ENCODE data around the gene POLA1.
"Not testable (repeated sequence)": the region's sequence is repeated elsewhere in the genome, so short reads cannot be mapped to it uniquely, and the experiment has no call there.

POLA1 gene, protein sequence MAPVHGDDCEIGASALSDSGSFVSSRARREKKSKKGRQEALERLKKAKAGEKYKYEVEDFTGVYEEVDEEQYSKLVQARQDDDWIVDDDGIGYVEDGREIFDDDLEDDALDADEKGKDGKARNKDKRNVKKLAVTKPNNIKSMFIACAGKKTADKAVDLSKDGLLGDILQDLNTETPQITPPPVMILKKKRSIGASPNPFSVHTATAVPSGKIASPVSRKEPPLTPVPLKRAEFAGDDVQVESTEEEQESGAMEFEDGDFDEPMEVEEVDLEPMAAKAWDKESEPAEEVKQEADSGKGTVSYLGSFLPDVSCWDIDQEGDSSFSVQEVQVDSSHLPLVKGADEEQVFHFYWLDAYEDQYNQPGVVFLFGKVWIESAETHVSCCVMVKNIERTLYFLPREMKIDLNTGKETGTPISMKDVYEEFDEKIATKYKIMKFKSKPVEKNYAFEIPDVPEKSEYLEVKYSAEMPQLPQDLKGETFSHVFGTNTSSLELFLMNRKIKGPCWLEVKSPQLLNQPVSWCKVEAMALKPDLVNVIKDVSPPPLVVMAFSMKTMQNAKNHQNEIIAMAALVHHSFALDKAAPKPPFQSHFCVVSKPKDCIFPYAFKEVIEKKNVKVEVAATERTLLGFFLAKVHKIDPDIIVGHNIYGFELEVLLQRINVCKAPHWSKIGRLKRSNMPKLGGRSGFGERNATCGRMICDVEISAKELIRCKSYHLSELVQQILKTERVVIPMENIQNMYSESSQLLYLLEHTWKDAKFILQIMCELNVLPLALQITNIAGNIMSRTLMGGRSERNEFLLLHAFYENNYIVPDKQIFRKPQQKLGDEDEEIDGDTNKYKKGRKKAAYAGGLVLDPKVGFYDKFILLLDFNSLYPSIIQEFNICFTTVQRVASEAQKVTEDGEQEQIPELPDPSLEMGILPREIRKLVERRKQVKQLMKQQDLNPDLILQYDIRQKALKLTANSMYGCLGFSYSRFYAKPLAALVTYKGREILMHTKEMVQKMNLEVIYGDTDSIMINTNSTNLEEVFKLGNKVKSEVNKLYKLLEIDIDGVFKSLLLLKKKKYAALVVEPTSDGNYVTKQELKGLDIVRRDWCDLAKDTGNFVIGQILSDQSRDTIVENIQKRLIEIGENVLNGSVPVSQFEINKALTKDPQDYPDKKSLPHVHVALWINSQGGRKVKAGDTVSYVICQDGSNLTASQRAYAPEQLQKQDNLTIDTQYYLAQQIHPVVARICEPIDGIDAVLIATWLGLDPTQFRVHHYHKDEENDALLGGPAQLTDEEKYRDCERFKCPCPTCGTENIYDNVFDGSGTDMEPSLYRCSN (N-terminal part only)

DNA sequence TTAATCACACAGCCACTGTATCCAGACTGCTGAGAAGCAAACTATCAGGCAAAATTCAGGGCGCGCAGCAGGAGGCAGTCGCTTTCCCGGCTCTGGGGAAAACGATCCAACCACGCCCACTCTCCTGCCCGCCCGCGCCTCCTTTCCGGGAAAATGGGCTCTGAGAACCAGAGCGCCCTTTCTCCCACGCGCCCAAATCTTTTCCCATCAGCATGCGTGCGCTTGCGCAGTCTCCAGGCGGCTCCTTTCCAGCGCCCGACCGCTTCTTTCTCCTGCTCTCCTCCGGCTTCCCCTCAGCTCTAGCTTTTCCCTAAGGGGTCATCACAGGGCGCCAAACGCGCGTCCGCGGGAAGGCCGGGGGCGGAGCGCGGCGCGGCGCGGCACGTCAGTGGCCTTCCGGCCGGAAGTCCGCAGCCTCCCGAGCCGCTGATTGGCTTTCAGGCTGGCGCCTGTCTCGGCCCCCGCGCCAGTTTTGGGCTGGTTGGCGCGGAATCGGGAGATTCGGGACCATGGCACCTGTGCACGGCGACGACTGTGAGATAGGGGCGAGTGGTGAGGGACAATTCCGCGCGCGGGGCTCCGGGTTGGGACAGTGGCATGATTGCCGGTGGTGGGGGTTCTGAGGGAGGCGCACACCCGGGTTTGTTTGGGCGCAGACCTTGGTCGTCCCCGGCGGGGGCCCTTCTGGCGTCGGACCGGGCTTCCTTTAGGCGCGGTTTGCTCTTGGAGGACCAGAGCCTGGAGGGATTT is at the start of gene POLA1:
TSS of gene POLA1 (plus strand) at position 466 of the 750 bp plus-strand sequence. CDS start at position 510, 44 bp downstream.
- DNase-seq (ENCODE audit: low spot score): peak; percentile 83

DNA sequence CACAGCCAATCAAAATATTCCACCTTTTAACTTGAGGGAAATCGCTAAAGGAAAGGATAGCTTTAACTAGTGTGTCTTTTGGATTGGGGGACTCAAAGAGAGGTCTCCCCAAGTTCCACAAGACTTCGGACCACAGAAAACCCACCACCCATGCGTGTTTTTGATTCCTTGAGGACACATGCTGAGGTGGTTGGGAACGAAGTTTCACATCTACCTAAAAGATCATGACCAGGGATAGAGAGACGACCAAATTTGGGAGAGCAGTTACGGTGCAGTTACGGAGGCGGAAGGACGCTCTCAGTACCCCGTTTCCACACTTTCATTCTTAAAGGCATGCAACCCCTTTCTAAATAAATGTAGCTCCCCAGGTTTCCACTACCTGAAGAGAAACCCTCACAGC is 47.7 kb upstream of the POLA1 start:
- no peak for DNase-seq (ENCODE audit: low spot score)

GRCh38 chrX:24646745-24647182 is 47.0 kb upstream of the POLA1 start:
- no peak for DNase-seq (ENCODE audit: low spot score)

DNA sequence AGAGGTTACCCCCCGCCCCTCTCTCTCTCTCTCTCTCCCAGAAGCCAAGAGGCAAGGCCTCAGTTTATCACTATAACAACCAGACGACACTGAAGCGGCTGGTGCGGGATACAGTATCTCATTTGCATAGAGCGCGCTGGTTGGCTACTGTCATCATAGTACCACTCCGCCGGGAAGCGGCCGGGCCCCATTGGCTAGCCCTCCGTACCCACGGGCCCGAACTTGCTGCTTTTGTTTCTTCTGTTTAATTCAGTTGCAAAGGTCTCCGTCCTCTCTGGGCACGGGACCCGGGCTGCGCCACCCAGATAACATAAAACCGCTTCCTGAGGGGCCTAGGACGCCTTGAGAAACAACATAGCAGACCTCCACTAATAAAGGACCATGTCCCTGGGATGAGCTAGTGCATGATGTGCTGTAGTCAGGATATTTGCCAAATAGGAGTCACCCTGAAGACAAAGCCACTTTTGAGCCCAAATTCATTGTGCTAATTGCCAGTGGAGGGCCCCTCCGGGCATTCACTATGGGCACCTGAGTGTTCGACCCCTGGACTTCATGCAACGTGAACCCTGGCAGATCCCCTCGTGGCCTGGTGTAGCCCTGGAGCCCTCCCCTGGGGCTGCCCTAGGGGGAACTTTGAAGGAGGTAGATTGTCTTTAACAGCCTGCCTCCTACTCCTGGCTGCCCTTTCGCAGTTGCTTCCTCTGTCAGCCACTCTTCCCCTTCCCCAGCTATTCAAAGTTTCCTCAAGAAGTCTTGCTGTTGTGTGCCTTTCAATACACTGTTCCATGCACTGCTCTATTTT is 46.3 kb upstream of the POLA1 start, which contains the start of gene PCYT1B:
TSS of gene PCYT1B (minus strand) at position 91 of the 802 bp plus-strand sequence. CDS start 242 bp downstream, outside the sequence.
- DNase-seq (ENCODE audit: low spot score): peak; percentile 51

GRCh38 chrX:24648495-24648894 is 45.2 kb upstream of the POLA1 start:
- DNase-seq (ENCODE audit: low spot score): no peak

GRCh38 chrX:24651783-24652182 is 41.9 kb upstream of the POLA1 start:
- DNase-seq (ENCODE audit: low spot score): no peak

GRCh38 chrX:24655679-24656078 is 38.0 kb upstream of the POLA1 start:
- DNase-seq (ENCODE audit: low spot score): not testable (repeated sequence)

DNA sequence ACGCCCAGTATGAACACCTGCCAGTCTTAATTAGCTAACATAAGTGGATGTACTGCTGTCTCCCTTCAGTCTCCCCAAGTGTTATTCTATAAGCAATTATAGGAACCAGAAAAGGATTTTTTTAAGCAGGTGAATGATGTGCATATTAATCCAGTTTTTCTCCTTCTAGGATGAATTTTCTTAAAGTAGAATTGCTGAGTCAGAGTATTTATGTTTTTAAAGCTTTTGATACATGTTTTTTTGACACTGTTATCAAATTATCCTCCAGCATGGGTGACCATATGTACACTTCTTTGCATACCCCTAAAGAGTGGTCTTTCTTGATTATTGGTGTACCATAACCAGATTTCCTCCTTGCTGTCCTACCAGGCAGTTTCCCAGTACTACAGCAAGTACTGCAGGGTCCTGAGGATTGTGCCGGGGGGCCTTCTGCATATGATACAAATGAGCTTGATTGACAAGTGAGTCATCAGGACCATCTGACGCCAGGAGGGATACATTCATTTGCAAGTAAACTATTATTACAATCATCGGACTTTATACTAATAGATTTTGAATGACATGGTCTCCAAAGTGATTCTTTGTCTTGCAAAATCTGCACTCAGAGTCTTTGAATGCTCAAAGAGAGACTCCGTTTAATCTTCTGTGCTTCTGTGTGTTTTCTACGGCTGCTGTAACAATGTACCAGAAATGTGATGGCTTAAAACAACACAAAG is 35.9 kb upstream of the POLA1 start:
- no peak for DNase-seq (ENCODE audit: low spot score)

DNA sequence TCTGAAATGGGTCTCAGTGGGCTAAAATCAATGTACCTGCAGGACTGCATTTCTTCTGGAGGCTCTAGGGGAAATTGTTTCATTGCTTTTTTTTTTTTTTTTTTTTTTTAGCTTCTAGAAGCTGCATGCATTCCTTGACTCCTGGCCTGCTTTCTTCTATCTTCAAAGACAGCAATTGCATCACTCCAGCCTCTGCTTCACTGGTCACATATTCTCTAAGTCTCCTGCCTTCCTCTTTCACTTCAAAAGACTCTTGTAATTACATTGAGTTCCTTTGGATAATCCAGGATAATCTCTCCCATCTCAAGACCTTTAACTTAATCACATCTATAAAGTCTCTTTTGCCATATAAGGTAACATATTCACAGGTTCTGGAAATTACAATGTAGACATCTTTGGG is 35.3 kb upstream of the POLA1 start:
- DNase-seq (ENCODE audit: low spot score): no peak

DNA sequence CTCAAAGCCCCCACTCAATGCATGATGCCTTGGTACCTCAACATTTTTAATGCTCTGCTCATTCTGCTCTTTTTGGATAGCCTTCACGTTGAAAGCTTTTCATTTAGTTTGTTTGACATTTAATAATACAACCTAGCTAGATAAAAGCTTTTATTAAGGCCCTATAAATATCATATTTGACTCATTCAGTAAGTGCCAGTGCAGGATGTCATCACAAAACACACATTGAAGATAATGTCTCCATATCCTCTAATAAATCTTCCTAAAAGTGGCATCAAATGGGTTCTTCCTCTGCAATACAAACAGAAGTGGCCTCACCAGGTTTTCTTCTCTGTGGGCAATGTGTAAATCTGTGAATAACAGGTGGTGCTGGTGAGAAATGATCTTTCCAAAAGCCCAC is 34.6 kb upstream of the POLA1 start:
- no peak for DNase-seq (ENCODE audit: low spot score)

DNA sequence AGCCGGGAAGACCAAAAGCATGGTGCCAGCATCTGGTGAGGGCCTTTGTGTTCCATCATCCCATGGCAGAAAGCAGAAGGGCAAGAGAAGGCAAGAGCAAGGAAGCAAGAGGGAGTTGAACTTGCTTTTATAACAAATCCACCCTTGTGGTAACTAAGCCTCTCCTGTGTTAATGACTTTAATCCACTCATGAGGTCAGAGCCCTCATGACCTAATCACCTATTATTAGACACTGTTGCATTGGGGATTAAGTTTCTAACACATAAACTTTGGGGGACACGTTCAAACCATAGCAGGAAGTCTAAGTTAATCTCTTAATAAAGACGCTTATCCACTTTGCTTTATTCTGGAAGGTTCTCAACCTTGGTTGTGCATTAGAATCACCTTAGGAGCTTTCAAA is 34.1 kb upstream of the POLA1 start:
- DNase-seq (ENCODE audit: low spot score): no peak

- no peak for DNase-seq (ENCODE audit: low spot score)
Measured at GRCh38 chrX:24661292-24661691, 32.4 kb upstream of the POLA1 start.

DNA sequence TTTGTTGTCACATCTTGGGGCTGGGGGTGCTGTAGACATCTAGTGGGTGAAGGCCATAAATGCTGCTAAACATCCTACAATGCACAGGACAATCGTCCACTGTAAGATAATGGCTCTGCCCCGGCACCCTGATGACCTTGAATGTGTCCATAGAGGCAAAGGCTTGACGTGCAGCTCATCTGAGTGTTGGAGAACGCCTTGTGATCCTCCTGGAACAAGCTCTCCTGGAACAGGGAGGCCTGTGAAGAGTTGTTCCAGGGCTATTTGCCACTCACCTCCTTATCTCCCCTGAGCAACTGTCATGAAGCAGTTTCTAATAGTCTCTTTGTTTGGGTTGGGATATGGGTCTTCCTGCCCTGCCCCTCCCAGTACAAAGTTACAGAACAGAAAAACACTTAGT is 31.4 kb upstream of the POLA1 start:
- DNase-seq (ENCODE audit: low spot score): no peak

DNA sequence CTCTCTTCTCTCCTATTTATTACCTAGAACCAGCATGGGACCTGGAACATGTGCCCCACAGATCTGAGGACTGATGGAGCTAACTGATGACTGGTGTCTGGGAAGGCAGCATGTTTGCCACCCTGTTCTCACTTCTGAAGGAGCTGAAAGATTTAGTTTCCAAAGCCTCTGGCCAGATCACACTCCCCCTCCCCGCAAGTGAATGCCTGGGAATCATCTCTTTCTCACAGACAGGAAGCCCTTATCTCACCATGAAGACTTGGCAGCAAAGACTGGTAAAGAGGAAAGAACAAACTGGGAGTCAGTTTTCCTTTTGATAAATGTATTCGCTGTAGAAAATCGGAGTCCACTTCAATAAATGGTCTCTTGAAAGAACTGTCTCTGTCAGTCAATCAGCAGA is 25.6 kb upstream of the POLA1 start:
- DNase-seq (ENCODE audit: low spot score): no peak

DNA sequence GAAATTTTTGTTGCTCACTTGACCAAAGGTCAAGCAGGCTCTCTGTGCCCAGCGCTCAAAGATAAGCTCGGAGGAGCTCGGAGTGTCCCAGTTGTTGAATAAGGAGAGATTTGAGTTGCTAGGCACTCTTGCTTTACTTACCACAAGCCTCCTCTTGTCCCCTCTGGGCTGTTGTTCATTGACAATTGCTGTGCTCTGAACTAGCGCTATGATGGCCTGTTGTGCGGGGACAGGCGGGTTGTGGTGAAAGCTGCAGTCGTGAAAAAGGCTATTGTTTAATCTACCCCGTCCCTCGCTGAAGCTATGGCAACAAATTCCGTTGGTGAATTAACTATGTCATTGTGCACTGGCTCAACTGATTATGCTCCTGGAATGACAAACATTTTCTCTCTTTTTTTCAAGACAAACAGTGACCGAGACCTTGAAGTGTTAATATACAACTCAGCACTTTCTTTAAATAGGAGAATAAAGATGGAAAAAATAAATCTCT is 21.0 kb upstream of the POLA1 start:
- no peak for DNase-seq (ENCODE audit: low spot score)

DNA sequence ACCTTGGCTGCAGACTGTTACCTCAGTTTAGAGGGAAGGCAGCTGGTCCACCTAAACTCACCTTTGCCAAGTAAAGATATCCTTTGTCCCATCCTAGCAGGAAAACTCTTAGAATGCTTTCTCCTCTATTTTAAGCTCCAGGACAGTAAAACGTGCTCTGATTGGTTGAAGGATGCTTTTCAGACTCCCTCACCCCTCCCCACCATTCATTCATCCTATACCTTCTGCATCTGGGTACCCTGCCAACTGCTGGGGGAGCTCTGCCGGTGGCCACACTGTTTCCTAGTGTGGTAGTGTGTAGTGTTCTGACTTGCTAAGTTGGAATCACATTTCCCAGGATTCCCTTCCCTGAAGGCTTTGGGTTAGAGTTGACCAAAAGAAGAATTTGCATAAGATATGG is 20.3 kb upstream of the POLA1 start:
- no peak for DNase-seq (ENCODE audit: low spot score)

- peak; percentile 18 for DNase-seq (ENCODE audit: low spot score)
Measured at GRCh38 chrX:24676403-24677024, 17.2 kb upstream of the POLA1 start.

GRCh38 chrX:24682739-24683432 is 10.8 kb upstream of the POLA1 start:
- DNase-seq (ENCODE audit: low spot score): no peak

Measured in germinal center (tissue), 1 donor.